HUDEP-2 (cell line): Measurements from ENCODE around the gene TCF19.

Experiments
- DNase-seq, 76 experiments: peaks; one replicate each; lab custom pipeline; 2025; ENCODE audit not compliant: unreplicated experiment in 76 of 76; lab: John Stamatoyannopoulos, UW

Gene TCF19

DNA sequence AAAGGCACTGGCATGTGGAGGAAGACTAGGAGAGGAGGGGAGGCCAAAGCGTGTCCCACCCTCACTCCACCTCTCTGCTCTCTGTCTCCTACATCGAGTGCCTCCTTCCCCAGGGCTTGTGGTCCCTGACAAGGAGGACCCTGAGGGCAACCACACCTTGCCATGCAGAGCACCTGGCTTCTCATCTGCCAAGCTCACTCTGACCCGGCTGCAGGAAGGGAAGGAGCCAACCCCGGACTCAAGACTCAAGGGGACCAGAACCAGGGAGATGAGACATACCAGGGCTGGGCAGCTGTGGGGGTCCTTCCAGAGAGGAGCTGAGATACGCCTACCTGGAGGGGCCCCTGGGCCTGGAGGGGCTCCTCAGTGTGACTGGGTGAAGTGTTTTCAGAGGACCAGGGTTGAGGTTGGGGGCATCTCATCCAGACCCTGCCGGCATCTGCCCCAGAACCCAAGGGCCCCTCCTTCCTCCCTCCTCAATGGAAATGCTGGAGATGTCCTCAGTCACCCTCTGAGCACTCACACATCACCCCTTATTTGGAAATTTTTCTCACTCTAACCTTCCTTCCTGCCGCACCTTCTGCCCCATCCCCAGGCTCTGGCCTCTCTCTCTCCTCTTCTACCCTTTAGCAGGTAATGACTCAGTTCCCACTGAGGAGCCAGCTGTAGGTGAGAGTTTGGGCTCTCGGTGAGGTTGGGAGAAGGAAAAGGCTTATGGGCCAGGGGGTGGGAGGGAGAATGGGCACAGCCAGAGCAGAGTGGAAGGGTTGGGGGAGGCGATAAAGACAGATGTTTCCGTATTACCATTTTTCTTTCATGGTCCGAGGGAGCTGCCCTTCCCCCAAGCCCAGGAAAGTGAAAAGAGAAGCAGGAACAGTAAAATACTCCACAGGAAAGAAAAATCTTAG, 44.1 kb downstream of the TCF19 start:
- DNase-seq, result no peak

DNA sequence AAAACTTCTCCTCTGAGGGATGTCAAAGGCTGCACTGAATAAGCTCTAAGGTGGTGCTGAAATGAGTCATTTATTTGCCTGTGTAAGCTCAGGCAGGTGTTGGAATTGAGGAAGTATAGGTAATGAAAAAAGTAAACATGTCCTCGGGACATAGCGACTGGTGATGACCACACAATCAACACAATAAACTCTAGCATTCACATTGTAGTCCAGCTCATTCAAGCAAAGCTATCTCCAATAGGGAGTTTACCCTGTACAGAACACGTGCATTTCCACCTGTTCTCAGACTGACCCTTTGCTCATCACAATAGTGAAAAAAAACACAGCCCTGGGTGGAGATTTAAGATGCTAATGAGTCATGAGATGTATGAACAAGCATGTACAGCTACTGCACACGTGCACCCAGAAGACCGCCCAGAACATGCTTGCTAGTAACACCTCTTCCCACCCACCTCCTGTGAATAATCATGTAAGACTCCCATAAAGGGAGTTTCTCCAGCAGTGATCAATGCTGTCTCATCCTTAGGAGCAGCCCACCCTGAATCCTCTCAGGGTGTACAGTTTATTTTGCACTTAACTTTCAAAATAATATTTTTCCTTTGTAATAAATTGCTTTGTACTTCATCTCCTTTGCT, 45.1 kb downstream of the TCF19 start:
- DNase-seq, result peak in 32 of 76 experiments; percentile 18 to 72 (median 39)

DNA sequence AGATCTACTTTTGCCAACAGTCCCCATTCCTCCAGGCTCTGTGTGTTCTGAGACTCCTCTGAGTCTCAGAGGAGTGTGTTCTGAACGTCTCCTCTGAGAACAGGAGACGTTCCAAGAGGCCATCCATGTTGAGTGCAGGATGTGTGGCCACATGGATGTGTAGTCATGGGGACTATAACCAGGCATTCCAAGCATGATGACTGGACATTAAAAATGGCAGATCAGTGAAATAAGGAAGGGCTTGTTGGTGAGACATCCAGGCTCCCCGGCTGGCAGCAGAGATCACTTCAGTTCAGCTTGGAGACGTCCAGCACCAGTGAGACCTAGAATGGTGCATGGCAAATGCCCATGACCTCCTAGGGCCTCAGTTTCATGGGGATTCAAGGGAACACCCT, 46.4 kb downstream of the TCF19 start:
- DNase-seq, result peak in 1 of 76 experiments; percentile 9

- DNase-seq, result no peak
Measured at GRCh38 chr6:31205638-31206037, 47.2 kb downstream of the TCF19 start.

GRCh38 chr6:31208506-31208905, 50.1 kb downstream of the TCF19 start:
- DNase-seq, result no peak

GRCh38 chr6:31209137-31209536, 50.7 kb downstream of the TCF19 start:
- DNase-seq, result no peak

GRCh38 chr6:31210123-31210522, 51.7 kb downstream of the TCF19 start:
- DNase-seq, result no peak

DNA sequence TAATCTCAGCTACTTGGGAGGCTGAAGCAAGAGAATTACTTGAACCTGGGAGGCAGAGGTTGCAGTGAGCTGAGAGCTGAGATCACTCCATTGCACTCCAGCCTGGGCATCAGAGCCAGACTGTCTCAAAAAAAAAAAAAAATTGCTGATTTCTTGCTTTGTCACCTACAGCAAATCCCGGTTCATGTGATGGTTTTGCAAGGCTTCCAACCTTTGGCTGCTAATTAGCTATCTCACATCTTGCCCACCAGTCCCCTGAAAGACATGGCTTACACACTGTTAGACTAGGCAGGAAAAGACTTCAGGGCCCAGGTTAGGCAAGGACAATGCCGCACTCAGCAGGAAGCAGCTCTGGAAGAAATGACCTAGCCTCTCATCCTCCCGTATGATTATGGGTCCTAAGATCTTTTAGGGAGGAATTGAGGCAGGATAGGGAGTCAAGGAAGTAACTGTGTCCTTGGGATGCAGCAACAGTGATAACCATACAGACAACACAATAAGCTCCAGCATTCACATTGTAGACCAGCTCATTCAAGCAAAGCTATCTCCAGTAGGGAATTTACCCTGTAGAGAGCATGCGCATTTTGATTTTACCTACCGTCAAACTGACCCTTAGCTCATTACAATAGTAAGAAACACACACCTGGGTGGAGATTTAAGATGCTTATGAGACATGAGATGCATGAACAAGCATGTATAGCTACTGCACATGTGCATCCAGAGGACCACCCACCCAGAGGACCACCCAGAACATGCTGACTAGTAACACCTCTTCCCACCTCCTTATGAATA, 52.5 kb downstream of the TCF19 start:
- no peak for DNase-seq
